ENCODE data around the gene SRGAP2C. TPM values are rescaled to one million over a fixed set of nuclear protein-coding genes. Genes with fewer than 3 reads are reported as not detected.

The SRGAP2C gene
- total RNA-seq, 1 experiment from 2014 or later: 14.8 TPM

Other genes with a start within 250 kb of the SRGAP2C start
- 6.3 and 19.4 TPM in 2 replicates for gene FAM72B, start 635 bp upstream of the SRGAP2C start, total RNA-seq (2014; rRNA removed; shearing (Covaris generic))